Ureter (tissue), 1 donor: Measurements from ENCODE around the gene PDXDC1. TPM values are rescaled to one million over a fixed set of nuclear protein-coding genes. Genes with fewer than 3 reads are reported as not detected.
"Not testable (repeated sequence)": the region's sequence is repeated elsewhere in the genome, so short reads cannot be mapped to it uniquely, and the experiment has no call there.

ENCODE experiments used
- DNase-seq: peaks from one replicate; pipeline ENCODE4 v3.0.0-alpha.2; 2020; ENCODE audit warnings: low spot score
- total RNA-seq: library from RNA; stranded (reverse); gene quantifications from one replicate; pipeline ENCODE4 v1.2.4, GENCODE V29; 2023
- donor health status: DM: yes; HTN: yes; CAD: no.

PDXDC1 gene
- total RNA-seq, 1 donor from 2014 or later = 133 TPM

DNA sequence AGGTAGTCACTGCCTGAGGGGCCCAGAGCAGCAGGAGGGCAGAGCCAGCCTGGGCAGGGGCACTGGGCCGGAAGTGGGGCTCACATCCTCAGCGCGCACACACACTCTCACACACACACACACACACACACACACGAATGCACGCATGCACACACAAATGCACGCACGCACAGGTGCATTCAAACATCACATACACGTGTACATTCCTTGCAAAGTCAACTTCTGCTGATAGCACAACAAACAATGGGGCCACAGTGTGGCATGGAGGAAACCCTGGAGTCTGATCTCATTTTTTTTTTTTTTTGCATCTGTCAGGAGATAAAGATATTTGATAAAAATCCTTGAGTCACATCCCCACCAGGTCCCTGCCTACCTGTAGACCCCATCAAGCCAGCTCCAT lies 182.8 kb downstream of the PDXDC1 start:
- not testable (repeated sequence) for DNase-seq

DNA sequence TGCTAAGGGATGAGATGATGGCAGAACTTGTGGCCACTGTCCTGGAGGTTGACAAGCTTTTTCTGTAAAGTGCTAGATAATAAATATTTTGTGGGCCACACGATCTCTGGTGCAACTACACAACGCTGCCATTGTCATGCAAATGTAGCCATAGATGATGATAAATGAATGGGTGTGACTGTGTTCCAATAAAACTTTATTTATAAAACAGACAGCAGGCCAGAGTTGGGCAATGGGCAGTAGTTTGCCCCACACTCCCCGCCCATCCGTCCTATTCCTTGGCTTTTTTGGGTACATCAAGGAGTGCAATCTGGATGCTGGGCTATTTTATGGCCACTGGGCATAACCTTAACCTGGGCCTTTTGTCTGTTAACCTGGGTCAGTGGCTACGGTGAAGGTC lies 184.8 kb downstream of the PDXDC1 start:
- DNase-seq = not testable (repeated sequence)

DNA sequence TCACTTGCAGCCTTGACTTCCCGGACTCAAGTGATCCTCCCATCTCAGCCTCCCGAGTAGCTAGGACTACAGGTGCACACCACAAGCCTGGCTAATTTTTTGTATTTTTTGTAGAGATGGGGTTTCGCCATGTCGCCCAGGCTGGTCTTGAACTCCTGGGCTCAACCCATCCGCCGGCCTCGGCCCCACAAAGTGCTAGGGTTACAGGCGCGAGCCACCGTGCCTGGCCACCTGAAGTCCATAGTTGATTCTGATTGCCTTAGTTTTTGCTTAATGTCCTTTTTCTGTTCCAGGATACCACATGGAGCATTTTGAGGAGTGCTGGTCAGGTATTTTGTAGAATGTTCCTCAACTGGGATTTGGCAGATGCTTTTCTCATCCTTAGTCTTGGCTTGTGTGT lies 185.7 kb downstream of the PDXDC1 start:
- DNase-seq = not testable (repeated sequence)

- not testable (repeated sequence) for DNase-seq
These were observed 188.2 kb downstream of the PDXDC1 start for GRCh38 chr16:15163055-15163454.

GRCh38 chr16:15166177-15166576 lies 191.4 kb downstream of the PDXDC1 start:
- DNase-seq = not testable (repeated sequence)

DNA sequence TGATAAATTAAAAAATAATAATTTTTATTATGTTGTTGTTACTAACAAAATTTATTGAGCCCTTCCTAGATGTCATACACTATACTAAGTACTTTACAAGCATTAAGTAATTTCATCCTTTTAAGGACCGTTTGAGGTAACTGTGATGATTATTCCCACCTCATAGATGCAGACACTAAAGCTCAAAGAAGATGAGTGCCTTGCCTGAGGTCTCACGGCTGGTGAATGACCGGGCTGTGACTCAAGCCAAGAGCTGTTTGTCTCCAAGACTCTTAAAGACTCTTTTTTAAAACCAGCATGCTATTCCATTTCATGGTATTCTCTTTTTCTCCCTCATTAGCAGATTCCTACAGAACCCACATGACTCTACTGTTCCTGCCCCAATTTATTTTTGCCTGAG lies 193.5 kb downstream of the PDXDC1 start:
- DNase-seq = not testable (repeated sequence)

DNA sequence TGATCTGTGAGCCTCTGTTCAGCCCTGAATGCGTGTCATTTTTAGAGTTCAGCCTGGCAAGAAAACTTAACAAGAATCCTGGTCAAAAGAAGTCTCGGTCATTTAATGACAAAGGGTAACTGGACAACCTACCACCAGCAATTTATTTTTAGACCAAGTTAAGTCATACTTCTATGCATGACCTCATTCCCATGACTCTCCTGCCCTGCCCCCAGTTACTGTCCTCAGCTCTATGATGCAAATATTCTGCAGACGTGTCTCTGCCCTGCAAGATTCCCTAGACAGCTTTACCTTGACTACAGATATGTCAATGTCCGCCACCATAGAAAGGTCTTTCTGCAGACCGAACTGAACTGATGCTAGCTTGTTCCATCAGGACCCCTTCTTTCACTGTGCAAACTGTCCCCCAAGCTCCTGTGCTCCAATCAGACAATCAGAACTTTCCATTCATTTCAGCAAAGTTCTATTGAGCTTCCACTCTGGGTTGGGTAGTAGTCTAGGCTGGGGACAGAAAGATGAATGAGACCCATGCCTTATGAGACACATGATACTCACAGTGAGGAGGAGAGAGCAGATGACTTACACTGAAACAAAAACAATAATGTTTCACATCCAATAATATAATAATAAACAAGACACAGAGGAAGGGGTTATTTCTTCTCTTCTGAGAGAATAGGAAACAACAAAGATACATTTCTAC lies 194.3 kb downstream of the PDXDC1 start:
- not testable (repeated sequence) for DNase-seq

GRCh38 chr16:15179909-15180308 lies 205.1 kb downstream of the PDXDC1 start:
- DNase-seq = not testable (repeated sequence)

- not testable (repeated sequence) for DNase-seq
These were observed 206.1 kb downstream of the PDXDC1 start for GRCh38 chr16:15180946-15181345.

- DNase-seq = not testable (repeated sequence)
These were observed 209.2 kb downstream of the PDXDC1 start for GRCh38 chr16:15184000-15184399.

Other genes with a start within 250 kb of the PDXDC1 start
- gene NPIPA2, start 232.5 kb upstream of the PDXDC1 start, total RNA-seq = 4.2 TPM
- gene NOMO1, start 141.3 kb upstream of the PDXDC1 start, total RNA-seq = 87.5 TPM
- gene NPIPA1, start 37.6 kb upstream of the PDXDC1 start, total RNA-seq = 158 TPM
- 74.2 TPM for gene NTAN1, start 81.0 kb downstream of the PDXDC1 start, total RNA-seq
- 39.4 TPM for gene RRN3, start 119.2 kb downstream of the PDXDC1 start, total RNA-seq